K562 (cell line): ENCODE data around the gene DMWD.

Source experiments
- CBX2 ChIP-seq: fragments of 200-600 bp; sonication (generic); IDR thresholded peaks from one replicate; pipeline ENCODE4 v1.6.1; 2012; ENCODE audit warnings: mild to moderate bottlenecking, low read length, inconsistent platforms; ENCODE audit not compliant: insufficient read depth, poor library complexity, severe bottlenecking
- GATA2 ChIP-seq: sonication (generic); formaldehyde crosslinking; IDR thresholded peaks from 2 replicates; pipeline ENCODE4 v1.4.0; 2020; ENCODE audit warnings: mild to moderate bottlenecking, missing genetic modification reagents
- ZFP36 ChIP-seq: fragments of 150-350 bp; IDR thresholded peaks from 2 replicates; pipeline ENCODE4 v1.6.1; 2018; ENCODE audit warnings: low read length, low read depth; ENCODE audit not compliant: partially characterized antibody
- ZNF561 ChIP-seq: fragments of 450-650 bp; formaldehyde crosslinking; conservative IDR thresholded peaks from 2 replicates; pipeline ENCODE4 v1.4.0; 2020; ENCODE audit warnings: mild to moderate bottlenecking, moderate library complexity
- TF ChIP-seq, protein P1 (sequence below), 3 experiments: IDR thresholded peaks in 2 of 3; conservative IDR thresholded peaks in 1 of 3; 2 replicates each; pipeline ENCODE4 v1.5.1; 2011 to 2012; ENCODE audit warnings: low read length in 3 of 3, mild to moderate bottlenecking in 3 of 3, control low read depth in 2 of 3, improper control_type of control experiment in 1 of 3, inconsistent platforms in 1 of 3, low read depth in 1 of 3, mixed read lengths in 1 of 3, moderate library complexity in 1 of 3; ENCODE audit not compliant: insufficient read depth in 2 of 3

DNA sequence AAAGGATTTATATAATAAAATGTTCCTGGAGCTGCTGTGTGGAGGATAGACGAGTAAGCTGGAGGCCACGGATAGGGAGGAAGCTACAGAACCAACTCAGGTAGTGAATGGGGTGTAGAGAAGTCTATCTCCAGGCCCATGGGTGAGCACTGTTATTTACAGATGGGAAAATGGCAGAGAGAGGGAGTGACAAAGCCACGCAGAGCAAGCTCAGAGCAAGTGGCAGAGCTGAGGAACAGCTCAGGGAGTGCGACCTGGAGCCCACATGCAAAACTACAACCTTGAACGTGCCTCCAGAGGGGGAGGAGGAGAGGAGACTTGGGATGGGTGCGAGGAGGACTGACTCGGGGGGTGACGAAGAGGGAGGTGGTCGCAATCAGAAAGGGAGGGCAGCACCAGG lies 35.9 kb upstream of the DMWD start:
- TF ChIP-seq GATA2 (no peak), CBX2 (no peak), ZFP36 (no peak), ZNF561 (CRISPR knock-in tag) (no peak)
- TF ChIP-seq, protein P1, sequence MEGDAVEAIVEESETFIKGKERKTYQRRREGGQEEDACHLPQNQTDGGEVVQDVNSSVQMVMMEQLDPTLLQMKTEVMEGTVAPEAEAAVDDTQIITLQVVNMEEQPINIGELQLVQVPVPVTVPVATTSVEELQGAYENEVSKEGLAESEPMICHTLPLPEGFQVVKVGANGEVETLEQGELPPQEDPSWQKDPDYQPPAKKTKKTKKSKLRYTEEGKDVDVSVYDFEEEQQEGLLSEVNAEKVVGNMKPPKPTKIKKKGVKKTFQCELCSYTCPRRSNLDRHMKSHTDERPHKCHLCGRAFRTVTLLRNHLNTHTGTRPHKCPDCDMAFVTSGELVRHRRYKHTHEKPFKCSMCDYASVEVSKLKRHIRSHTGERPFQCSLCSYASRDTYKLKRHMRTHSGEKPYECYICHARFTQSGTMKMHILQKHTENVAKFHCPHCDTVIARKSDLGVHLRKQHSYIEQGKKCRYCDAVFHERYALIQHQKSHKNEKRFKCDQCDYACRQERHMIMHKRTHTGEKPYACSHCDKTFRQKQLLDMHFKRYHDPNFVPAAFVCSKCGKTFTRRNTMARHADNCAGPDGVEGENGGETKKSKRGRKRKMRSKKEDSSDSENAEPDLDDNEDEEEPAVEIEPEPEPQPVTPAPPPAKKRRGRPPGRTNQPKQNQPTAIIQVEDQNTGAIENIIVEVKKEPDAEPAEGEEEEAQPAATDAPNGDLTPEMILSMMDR (IDR thresholded peaks at IDR 0.05 in 2 of 3, conservative IDR thresholded peaks at IDR 0.05 in 1 of 3; ENCODE audit: insufficient read depth in 2 of 3, low read depth in 1 of 3, low read length in 3 of 3) = no peak
